T-helper 2 cell treated with Interferon-gamma antibody and Interleukin-4, amounts not matched to agents 5 μg/mL and 100 μg/mL, for 36 hours (primary cell): ENCODE data around the gene UBE2J1.
"Not testable (repeated sequence)": the region's sequence is repeated elsewhere in the genome, so short reads cannot be mapped to it uniquely, and the experiment has no call there.

Source experiments
- DNase-seq: peaks from one replicate; pipeline ENCODE4 v3.0.0; 2021; ENCODE audit warnings: low spot score
- H3K27ac Mint-ChIP-seq: one replicate; pipeline ENCODE4 v1.8.0; 2021; ENCODE audit warnings: mild to moderate bottlenecking, mixed read lengths
- H3K27me3 Mint-ChIP-seq: one replicate; pipeline ENCODE4 v1.8.0; 2021; ENCODE audit warnings: low read depth, mixed read lengths
- H3K36me3 Mint-ChIP-seq: one replicate; pipeline ENCODE4 v1.8.0; 2021; ENCODE audit warnings: low read depth, mixed read lengths
- H3K4me1 Mint-ChIP-seq: one replicate; pipeline ENCODE4 v1.8.0; 2021; ENCODE audit warnings: low read depth, mixed read lengths
- H3K4me3 Mint-ChIP-seq: one replicate; pipeline ENCODE4 v1.8.0; 2022; ENCODE audit warnings: mild to moderate bottlenecking, moderate library complexity, mixed read lengths
- H3K9me3 Mint-ChIP-seq: one replicate; pipeline ENCODE4 v1.8.0; 2021; ENCODE audit warnings: mixed read lengths

The UBE2J1 gene, protein sequence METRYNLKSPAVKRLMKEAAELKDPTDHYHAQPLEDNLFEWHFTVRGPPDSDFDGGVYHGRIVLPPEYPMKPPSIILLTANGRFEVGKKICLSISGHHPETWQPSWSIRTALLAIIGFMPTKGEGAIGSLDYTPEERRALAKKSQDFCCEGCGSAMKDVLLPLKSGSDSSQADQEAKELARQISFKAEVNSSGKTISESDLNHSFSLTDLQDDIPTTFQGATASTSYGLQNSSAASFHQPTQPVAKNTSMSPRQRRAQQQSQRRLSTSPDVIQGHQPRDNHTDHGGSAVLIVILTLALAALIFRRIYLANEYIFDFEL

DNA sequence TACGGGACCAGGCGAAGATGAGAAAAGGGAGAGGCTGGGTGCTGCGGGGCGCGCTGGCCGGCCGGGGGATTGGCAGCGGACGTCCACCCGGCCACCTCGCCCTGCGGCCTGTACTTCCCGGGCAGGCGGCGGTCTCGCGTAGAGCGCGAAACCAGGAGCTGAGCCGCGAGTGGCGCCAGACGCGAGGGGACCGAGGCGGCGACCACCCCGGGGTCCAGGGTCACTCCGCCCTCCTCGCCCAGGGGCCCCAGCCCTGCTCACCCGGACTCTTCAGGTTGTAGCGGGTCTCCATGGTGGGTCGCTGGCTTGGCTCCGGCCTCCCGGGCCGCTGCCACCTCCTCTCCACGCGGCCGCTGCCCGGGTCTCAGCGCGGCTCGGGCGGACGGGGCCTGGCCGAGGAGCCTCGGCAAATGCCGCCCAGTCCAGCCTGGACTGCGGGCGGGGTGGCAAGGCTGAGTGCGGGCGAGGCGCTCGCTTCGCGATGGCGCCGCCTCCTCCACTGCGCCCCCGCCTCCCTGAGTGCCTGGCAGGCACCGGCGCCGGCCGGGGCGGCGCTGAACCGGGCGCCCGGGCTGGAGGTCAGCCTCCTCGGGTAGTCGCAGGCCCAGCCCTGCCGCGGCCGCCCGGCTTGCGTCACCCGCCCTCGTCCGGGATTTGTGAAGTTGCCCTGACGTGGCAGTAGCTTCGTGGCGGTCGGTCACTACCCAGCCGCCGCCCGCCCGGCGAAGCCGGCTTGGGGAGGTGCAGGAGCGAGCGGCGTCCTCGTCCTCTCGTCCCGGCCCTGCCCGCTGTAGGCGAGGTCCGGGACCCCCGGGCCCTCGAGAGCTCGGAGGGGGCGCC, at the start of gene UBE2J1:
Gene UBE2J1 (minus strand): TSS at position 445 of the 840 bp plus-strand sequence. CDS start 153 bp downstream, at position 292.
- peak; percentile 88 for DNase-seq
- no peaks in the 10 kb centered on the region for H3K9me3 Mint-ChIP-seq
- H3K36me3 Mint-ChIP-seq = peaks cover 9% of the 10 kb centered on the region

DNA sequence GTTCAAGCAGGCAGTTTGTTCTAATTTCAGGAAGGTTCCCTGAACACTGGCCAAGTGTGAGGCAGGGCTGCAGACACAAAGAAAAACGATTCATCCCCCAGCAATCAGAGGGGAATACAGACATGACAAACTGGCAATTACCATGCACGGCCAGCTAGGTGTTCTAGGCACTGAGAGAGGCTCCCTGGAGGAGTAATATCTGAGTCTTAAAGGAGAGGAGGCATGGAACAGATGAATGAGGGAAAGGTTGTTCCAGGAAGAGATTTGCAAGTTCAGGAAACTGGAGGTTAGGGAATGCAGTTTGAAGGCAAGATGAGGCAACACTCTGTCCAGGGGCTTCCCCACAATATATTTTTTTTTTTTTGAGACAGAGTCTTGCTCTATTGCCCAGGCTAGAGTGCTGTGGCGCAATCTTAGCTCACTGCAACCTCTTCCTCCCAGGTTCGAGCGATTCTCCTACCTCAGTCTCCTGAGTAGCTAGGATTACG, 48.4 kb upstream of the UBE2J1 start:
- Mint-ChIP-seq H3K4me3 (no peak overlapping the region), H3K27me3 (no peaks in the 10 kb centered on the region), H3K9me3 (no peaks in the 10 kb centered on the region), H3K36me3 (no peaks in the 10 kb centered on the region), H3K4me1 (peaks cover 2% of the 10 kb centered on the region), H3K27ac (no peak overlapping the region)
- no peak for DNase-seq

More for the DNA sequence above, at the start of gene UBE2J1:
- peaks cover 60% of the 10 kb centered on the region for H3K4me1 Mint-ChIP-seq
- H3K27me3 Mint-ChIP-seq = no peaks in the 10 kb centered on the region
- H3K4me3 Mint-ChIP-seq = peak within 1 kb of the TSS; percentile 98
- peak within 1 kb of the TSS; percentile 94 for H3K27ac Mint-ChIP-seq

DNA sequence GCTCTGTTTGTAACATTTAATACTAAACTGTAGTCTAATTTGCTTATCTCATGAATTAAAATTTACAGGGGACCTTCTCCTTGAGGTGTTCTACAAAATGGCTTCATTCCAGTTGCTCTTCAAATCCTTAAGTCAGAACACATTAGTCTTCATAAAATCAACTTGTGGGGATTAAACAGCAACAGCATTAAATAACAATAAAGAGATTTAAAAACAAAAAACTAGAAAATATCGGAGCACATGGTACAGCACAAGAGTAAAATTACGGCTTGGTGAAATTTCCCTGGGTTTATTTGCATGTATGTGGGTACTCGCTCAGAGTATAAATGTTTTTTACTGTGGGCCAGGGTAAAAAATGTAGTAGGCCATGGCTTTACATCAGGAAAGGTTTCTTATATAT, 47.5 kb upstream of the UBE2J1 start:
- Mint-ChIP-seq H3K4me1 (peaks cover 2% of the 10 kb centered on the region), H3K9me3 (no peaks in the 10 kb centered on the region), H3K36me3 (no peaks in the 10 kb centered on the region), H3K4me3 (no peak overlapping the region), H3K27ac (no peak overlapping the region), H3K27me3 (no peaks in the 10 kb centered on the region)
- DNase-seq = no peak

DNA sequence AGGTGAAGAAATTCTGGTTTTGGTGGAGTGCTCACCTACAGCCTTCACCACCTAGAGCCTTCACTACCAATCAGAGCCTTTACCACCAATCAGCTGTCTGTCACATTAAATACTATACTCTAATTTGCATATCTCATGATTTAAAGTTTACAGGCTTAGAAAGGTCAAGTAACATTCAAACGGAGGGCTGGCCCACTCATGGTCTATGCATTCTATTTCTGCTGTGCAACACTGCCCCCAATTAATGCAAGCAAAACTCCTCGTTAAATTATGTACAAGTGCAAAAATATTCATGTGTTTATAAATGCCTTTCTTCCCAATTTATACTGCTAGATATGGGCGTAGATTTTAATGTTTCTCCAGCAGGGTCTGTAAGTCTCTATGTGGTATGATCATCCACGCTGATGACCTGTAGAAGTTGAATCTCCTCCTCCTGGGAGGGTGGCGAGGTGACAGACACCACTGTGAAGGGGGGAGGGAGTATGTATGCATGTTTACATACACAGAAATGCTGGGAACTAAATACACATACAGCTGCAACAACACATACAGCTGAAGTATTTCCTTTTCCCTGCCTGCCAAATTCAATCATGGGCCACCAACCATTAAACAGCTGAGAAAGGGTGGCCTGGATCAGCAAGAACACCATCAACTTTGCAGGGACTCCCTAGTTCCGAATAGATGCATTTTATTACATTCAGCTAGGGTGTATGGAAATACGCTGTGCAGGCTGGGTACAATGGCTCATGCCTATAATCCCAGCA, 46.4 kb upstream of the UBE2J1 start:
- no peak for DNase-seq
- Mint-ChIP-seq H3K9me3 (peaks cover 3% of the 10 kb centered on the region), H3K4me1 (peaks cover 2% of the 10 kb centered on the region), H3K36me3 (no peaks in the 10 kb centered on the region), H3K27ac (no peak overlapping the region), H3K4me3 (no peak overlapping the region), H3K27me3 (peaks cover 3% of the 10 kb centered on the region)

DNA sequence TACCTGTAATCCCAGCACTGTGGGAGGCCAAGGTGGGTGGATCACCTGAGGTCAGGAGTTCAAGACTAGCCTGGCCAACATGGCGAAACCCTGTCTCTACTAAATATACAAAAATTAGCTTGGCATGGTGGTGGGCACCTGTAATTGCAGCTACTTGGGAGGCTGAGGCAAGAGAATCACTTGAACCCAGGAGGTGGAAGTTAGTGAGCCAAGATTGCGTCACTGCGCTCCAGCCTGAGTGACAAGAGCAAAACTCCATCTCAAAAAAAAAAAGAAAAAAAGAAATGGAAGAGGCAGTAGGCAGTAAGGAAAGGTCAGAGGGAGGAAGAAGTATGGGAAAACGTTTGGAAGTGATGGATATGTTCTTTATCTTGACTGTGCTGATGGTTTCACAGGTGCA, 45.4 kb upstream of the UBE2J1 start:
- not testable (repeated sequence) for H3K36me3 Mint-ChIP-seq, DNase-seq, H3K9me3 Mint-ChIP-seq, H3K27ac Mint-ChIP-seq, H3K4me3 Mint-ChIP-seq, H3K4me1 Mint-ChIP-seq
- H3K27me3 Mint-ChIP-seq = peaks cover 12% of the 10 kb centered on the region

DNA sequence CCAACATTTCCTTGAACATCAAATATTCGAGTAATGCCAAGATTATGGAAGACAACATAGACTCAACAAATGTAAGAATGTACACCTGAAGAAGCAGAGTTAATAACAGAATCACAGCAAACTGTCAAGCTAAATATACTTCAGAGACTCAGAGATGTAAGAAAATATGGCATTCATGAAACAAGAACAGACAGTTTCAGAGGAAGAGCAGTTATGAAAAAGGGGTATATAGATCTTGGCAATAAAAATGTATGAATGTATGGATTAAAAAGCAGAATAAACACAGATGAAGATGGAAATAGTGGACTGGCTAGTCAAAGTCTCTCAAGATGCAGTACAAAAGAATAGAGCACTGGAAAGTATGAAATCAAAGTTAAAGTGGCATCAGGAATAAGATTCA, 41.1 kb upstream of the UBE2J1 start:
- H3K4me1 Mint-ChIP-seq = peaks cover 5% of the 10 kb centered on the region
- H3K27me3 Mint-ChIP-seq = peaks cover 12% of the 10 kb centered on the region
- H3K9me3 Mint-ChIP-seq = peaks cover 9% of the 10 kb centered on the region
- DNase-seq = no peak
- peaks cover 6% of the 10 kb centered on the region for H3K36me3 Mint-ChIP-seq
- no peak overlapping the region for H3K4me3 Mint-ChIP-seq
- H3K27ac Mint-ChIP-seq = no peak overlapping the region

DNA sequence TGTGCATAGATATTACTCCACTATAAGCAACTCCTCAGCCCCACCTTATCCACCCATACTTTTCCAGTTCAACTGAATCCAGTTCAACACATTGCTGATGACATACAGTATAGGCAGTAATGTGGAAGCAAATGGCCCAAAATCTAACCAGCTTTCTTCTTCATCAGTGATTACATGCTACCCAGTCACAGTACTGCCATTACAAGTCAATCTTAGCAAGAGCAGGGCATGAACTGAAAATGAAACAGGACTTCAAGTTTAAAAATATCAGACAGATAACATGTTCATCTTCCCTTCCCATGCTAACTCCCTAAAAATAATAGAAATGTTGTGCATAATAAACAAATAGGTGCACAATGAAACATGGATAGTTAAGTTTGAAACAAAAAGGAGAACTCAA, 40.3 kb upstream of the UBE2J1 start:
- Mint-ChIP-seq H3K4me1 (peaks cover 5% of the 10 kb centered on the region), H3K9me3 (peaks cover 9% of the 10 kb centered on the region), H3K27ac (no peak overlapping the region), H3K27me3 (peaks cover 12% of the 10 kb centered on the region), H3K36me3 (peaks cover 6% of the 10 kb centered on the region), H3K4me3 (no peak overlapping the region)
- DNase-seq = no peak

DNA sequence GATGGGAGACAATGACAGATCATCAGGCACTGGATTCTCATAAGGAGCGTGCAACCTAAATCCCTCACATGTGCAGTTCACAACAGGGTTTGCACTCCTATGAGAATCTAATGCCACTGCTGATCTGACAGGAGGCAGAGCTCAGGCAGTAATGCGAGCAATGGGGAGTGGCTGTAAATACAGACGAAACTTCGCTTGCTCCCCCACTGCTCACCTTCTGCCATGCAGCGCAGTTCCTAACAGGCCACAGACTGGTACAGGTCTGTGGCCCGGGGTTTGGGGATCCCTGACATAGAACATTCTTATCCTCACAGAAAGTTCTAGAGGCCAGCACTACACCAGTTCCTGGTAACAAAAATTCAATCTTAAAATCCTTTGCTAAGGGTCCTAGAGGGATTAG, 36.3 kb upstream of the UBE2J1 start:
- Mint-ChIP-seq H3K36me3 (peaks cover 7% of the 10 kb centered on the region), H3K27ac (no peak overlapping the region), H3K4me3 (no peak overlapping the region), H3K27me3 (peaks cover 9% of the 10 kb centered on the region), H3K9me3 (peaks cover 5% of the 10 kb centered on the region), H3K4me1 (peaks cover 5% of the 10 kb centered on the region)
- DNase-seq = no peak

DNA sequence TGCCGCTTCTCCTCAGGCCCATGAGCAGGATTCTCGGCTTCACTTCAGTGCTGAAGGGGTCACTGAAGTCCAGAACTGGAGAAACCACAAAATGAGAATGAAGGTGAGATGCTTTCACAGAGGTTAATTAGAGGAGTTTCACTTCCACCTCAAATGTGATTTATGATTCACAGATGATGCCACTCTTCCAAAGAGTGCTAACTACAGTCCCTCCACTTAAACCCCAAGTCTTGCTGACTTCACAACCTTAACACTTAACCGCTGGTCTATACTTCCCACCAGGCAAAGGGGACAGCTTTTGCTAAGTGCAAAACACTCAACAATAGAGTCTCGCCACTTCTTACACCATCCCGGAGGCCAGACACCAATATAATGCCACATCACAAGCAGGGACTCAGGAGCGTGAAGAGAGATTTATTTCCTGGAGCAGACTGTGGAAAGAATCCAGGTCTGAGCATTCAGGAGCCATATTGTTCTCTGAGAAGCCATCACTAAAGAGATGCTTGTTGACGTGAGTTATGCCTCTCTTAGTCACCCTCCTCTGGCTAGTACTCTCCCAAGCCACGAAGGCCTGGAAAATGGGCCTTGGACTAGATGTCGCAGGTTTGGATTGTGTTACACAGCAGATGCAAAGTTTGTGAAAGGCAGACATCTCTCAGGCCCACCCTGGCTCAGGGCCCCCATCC, 35.1 kb upstream of the UBE2J1 start:
- H3K27ac Mint-ChIP-seq = no peak overlapping the region
- H3K27me3 Mint-ChIP-seq = no peaks in the 10 kb centered on the region
- no peaks in the 10 kb centered on the region for H3K9me3 Mint-ChIP-seq
- H3K4me1 Mint-ChIP-seq = peaks cover under 1% of the 10 kb centered on the region
- no peak overlapping the region for H3K4me3 Mint-ChIP-seq
- peaks cover 3% of the 10 kb centered on the region for H3K36me3 Mint-ChIP-seq
- DNase-seq = no peak

DNA sequence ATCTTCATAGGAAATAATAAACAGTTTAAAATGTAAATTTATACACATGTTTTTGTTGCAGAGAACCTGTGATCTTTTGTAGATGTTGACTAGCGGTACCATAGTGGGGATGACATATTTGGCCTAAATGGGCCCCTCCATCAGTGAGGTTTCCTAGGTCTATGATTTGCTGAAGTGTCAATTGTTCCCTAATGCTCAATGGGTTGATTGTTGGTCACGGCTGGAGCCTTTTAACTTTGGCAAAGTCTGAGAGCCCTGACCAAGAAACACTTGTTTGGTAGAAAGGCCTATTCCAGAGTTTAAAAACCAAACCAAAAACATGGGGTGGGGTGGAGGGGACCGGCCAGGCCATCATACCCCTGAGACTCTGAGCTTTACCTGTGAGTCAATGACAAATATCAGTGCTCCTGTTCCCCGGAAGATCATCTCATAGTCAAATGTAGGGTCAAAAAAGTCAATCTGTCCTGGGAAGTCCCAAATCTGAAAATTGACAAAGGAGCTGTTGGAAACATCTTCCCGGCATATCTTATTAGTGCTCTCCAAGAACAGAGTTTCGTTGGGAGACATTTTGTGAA, 34.5 kb upstream of the UBE2J1 start:
- no peaks in the 10 kb centered on the region for H3K9me3 Mint-ChIP-seq
- no peak overlapping the region for H3K4me3 Mint-ChIP-seq
- no peak overlapping the region for H3K27ac Mint-ChIP-seq
- DNase-seq = no peak
- no peaks in the 10 kb centered on the region for H3K27me3 Mint-ChIP-seq
- H3K4me1 Mint-ChIP-seq = no peaks in the 10 kb centered on the region
- peaks cover 3% of the 10 kb centered on the region for H3K36me3 Mint-ChIP-seq

DNA sequence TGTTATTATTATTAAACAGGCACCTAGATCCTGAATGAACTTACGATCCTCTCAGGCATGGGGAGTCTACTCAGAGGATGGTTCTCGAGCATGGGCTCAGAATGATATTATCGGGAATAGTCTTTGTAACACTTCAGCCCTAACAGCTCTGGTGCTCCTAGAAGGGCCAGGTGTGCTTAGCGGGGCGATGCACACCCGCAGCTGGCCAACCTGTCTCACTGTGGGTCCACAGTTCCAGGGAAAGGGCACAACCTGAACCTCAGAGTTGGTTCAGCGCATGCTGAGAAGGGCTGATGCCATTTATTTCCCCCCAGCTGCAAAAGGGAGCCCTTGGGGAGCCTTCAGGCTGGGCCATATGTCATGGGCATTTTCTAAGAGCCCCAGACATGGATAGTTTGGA, 33.3 kb upstream of the UBE2J1 start:
- no peaks in the 10 kb centered on the region for H3K9me3 Mint-ChIP-seq
- peaks cover 3% of the 10 kb centered on the region for H3K36me3 Mint-ChIP-seq
- no peaks in the 10 kb centered on the region for H3K4me1 Mint-ChIP-seq
- no peak overlapping the region for H3K4me3 Mint-ChIP-seq
- no peaks in the 10 kb centered on the region for H3K27me3 Mint-ChIP-seq
- H3K27ac Mint-ChIP-seq = no peak overlapping the region
- DNase-seq = no peak

DNA sequence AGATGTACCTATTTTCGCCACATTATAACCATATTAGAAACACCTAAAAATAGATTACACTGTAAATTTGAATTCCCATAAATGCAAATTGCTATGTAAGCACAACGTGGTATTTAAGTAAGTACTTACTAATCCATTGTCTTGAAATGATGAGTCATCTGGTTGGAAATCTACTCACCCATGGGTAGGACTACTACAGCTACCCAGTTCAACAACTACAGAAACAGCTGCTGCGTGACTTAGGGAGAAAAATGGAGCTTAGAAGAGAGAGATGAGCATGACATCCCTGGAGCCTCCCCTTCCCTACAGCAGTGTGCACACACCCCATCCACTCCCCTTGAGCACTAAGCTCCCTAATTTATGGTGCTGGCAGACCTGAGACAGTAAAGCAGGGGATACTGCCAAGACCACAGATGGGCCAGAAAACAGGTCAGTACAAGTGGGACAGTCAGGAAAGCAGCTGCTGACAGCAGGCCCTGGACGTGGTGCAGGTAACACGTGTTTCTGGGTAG, 32.7 kb upstream of the UBE2J1 start:
- no peak overlapping the region for H3K27ac Mint-ChIP-seq
- H3K4me3 Mint-ChIP-seq = no peak overlapping the region
- DNase-seq = no peak
- no peaks in the 10 kb centered on the region for H3K27me3 Mint-ChIP-seq
- no peaks in the 10 kb centered on the region for H3K4me1 Mint-ChIP-seq
- peaks cover 3% of the 10 kb centered on the region for H3K36me3 Mint-ChIP-seq
- no peaks in the 10 kb centered on the region for H3K9me3 Mint-ChIP-seq

DNA sequence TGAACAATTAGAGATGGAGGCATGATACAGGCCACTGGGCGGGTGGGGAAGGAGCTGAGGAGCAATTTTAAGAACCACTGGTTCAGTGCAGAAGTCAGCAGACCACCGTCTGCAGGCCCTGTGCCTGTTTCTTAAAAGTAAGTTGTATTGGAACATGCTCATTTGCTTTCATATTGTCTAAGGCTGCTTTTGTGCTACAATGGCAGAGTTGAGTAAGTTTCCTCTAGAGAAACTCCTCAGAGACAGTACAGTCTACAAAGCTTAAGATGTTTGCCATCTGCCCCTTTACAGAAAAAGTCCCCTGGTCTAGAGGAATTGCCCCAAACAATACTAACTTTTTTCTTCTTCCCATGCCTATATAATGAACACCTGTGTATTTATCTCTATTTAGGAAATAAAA, 28.5 kb upstream of the UBE2J1 start:
- peaks cover 9% of the 10 kb centered on the region for H3K4me1 Mint-ChIP-seq

More for the DNA sequence above, 28.5 kb upstream of the UBE2J1 start:
- no peaks in the 10 kb centered on the region for H3K27me3 Mint-ChIP-seq
- peaks cover 3% of the 10 kb centered on the region for H3K36me3 Mint-ChIP-seq
- no peaks in the 10 kb centered on the region for H3K9me3 Mint-ChIP-seq
- no peak for DNase-seq
- H3K4me3 Mint-ChIP-seq = no peak overlapping the region
- no peak overlapping the region for H3K27ac Mint-ChIP-seq
